ENCODE data around the gene TRIM26.
"Not testable (repeated sequence)": the region's sequence is repeated elsewhere in the genome, so short reads cannot be mapped to it uniquely, and the experiment has no call there.

TRIM26 gene

DNA sequence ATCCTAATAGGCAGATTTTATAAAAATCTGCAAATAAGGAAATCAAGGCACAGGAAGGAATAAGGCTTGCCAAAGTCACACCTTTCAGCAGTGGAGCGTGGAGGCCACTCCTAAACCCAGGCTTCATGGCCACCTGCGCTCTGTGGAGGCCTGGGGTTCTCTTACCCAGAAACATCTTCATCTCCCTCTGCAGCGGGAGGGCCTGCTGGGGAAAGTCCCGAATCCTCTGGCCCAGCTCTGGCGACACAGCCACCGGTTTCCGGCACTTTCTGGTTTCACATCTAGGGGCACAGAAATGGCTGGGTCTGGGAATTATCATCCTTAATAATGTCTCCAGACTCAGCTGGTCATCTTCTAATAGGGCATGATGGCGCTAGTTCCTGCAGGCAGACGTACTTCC lies 56.4 kb downstream of the TRIM26 start:
- intact Hi-C loops (cut with DNase I), result no loop called here
- no peak for DNase-seq

DNA sequence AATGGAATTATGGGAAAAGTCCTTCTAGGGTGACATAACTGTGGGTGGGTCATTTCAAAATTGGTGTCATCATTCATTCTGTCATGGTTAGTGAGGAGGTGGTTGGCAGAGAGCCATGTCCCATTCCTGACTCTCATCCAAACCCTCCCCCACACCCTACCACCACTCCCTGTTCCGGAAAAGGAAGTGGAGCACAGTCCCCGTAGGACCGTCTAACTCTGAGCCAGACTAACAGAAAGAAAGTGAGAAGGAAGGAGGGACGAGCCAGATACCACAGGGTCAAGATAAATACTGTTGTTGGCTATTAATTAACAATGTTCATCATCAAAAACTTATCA lies 57.0 kb downstream of the TRIM26 start:
- DNase-seq, result no peak
- intact Hi-C loops (cut with DNase I), result no loop called here

DNA sequence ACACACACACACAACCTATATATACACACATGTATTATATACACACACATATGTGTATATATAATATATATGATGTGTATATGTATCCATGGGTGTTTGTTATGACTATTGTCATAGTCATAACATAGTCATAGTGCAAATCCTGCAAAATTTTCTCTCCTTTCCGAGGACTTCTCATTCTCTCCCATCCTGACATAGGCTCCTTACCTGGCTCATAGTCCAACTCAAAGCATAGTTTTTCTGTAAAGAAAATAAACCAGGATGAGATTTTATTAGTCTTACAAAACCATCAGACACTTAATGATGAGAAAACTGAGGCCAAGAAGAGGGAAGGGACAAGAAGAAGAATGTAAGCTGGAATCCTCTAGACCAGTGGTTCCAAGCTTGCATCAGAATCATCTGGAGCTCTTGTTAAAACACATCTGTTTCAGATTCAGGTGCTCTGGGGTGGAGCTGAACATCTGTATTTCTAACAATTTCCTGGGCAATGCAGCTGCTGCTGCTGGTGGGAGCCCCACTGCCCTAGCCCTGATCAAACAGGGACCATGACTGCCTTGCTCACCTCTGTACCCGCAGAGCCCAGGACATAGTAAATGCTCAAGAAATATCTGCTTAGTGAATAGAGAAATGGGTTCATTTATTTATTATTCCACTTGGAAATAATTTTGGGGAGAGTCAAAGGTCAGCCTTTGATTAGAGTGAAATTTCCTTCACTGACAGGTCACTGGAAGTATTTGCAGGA lies 57.5 kb downstream of the TRIM26 start:
- no peak for DNase-seq
- intact Hi-C loops (cut with DNase I), result no loop called here

- intact Hi-C loops (cut with DNase I), result no loop called here
These were observed 58.3 kb downstream of the TRIM26 start for GRCh38 chr6:30154709-30155519.

GRCh38 chr6:30154061-30154460 lies 59.1 kb downstream of the TRIM26 start:
- intact Hi-C loops (cut with DNase I), result no loop called here
- DNase-seq, result no peak

More at GRCh38 chr6:30154709-30155519, 58.3 kb downstream of the TRIM26 start:
- no peak for DNase-seq

- intact Hi-C loops (cut with DNase I), result no loop called here
- DNase-seq, result no peak
These were observed 60.1 kb downstream of the TRIM26 start for GRCh38 chr6:30152910-30153610.

GRCh38 chr6:30152016-30152673 lies 61.1 kb downstream of the TRIM26 start:
- intact Hi-C loops (cut with DNase I), result no loop called here
- DNase-seq, result no peak

DNA sequence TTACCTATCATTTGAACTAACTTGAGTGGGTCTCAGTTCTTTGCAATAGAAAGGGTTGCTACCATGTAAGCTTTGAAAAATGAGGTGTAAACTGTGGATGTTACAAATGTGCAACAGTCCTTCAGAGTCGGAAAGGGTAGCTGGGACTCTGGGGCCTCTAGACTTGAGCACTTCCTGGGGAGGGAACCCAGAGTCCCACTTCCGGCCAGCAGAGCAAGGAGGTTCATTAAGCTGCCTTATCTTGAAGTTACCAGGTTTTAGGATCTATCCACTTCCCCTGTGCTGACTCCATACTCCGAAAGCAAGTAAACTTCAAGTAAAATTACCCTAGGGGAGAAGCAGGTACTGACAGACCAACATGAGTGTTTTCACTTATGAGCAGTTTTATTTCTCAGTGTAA lies 61.6 kb downstream of the TRIM26 start:
- DNase-seq, result no peak
- intact Hi-C loops (cut with DNase I), result no loop called here

GRCh38 chr6:30150671-30151395 lies 62.4 kb downstream of the TRIM26 start:
- DNase-seq, result no peak
- intact Hi-C loops (cut with DNase I), result no loop called here

DNA sequence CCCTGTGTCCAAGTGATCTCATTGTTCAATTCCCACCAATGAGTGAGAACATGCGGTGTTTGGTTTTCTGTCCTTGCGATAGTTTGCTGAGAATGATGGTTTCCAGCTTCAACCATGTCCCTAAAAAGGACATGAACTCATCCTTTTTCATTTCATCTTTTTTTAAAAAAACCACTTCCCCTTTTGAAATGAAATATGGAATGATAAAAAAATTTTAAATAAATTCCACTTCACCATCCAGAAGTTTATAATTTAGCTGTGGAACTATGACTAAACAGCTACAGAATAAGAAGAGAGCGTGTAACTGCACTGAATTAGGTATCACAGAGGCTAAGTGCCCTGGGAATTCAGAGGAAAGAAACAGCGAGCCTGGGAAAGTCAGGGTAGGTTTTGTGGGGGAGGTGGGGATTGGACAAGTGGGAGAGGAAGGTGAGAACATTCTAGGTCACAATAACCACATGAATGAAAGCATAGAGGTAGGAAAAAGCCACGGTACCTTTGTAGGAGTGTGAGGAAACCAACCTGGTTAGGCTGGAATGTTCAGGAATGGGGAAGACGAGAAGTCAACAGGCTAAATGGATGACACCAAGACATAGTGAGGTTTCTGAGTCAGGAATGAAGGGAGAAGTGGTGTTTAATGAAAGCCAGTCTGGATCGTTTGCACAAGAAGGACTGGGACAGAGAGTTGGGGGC lies 63.2 kb downstream of the TRIM26 start:
- intact Hi-C loops (cut with DNase I), result no loop called here
- no peak for DNase-seq

DNA sequence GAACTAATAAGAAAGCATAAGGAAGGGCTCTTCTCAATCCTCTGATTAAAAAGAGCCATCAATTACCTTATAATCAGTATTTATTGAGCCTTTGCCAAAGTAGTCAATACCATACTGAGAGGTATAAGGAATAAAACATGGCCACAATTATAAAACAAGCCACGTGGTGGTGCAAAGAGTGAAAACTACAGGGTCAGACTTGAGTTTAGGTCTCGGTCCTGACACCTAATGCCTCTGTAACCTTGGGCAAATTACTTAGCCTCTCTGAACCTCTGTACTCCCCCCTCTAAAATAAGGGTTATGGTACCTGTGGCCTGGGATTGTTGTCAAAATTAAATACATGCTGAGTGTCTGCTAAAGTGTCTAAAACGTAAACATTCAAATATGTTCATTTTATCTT lies 64.0 kb downstream of the TRIM26 start:
- intact Hi-C loops (cut with DNase I), result no loop called here
- DNase-seq, result no peak

- DNase-seq, result no peak
- intact Hi-C loops (cut with DNase I), result no loop called here
These were observed 66.1 kb downstream of the TRIM26 start for GRCh38 chr6:30147096-30147495.

GRCh38 chr6:30145818-30146217 lies 67.4 kb downstream of the TRIM26 start:
- no peak for DNase-seq
- intact Hi-C loops (cut with DNase I), result no loop called here

DNA sequence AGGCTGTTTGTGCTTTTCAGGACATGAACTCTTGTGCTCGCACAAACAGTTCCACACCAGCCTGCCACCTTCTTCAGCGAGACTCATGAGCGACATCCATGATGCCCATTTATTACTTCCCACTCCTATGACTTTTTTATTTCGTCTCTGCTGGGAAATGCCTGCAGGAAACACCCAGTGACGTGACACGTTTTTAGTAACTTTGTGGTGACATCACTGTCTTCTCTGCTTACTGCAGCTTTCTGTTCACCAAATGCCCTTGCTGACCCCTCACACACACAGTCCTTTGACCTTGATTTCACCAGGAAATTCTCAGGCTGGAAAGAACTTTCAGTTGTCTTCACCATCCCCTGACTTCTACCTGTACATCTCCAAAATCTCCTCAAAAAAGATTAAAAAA lies 68.4 kb downstream of the TRIM26 start:
- DNase-seq, result no peak

GRCh38 chr6:30143780-30144179 lies 69.4 kb downstream of the TRIM26 start:
- DNase-seq, result no peak
- intact Hi-C loops (cut with DNase I), result no loop called here

More for the DNA sequence above, 68.4 kb downstream of the TRIM26 start:
- intact Hi-C loops (cut with DNase I), result no loop called here

DNA sequence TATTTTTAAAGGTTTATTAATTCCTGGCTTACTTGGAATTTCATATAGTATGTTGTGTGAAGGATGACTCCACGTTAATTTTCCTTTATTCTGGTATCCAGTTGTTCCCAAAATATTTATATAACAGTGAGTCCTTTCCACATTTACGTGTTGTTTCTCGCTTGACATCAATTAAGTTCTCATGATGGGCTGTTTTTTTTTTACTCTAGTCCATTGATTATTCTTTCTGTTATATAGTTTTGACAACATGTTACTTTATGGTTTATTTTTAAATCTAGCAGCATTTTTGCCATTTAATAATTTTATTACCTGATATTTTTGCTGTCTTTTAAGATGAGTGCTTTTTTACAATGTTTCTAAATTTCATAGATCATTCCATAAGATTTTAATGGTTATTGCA lies 70.5 kb downstream of the TRIM26 start:
- intact Hi-C loops (cut with DNase I), result no loop called here
- no peak for DNase-seq

- intact Hi-C loops (cut with DNase I), result not testable (repeated sequence)
These were observed 73.0 kb downstream of the TRIM26 start for GRCh38 chr6:30140240-30140639.

DNA sequence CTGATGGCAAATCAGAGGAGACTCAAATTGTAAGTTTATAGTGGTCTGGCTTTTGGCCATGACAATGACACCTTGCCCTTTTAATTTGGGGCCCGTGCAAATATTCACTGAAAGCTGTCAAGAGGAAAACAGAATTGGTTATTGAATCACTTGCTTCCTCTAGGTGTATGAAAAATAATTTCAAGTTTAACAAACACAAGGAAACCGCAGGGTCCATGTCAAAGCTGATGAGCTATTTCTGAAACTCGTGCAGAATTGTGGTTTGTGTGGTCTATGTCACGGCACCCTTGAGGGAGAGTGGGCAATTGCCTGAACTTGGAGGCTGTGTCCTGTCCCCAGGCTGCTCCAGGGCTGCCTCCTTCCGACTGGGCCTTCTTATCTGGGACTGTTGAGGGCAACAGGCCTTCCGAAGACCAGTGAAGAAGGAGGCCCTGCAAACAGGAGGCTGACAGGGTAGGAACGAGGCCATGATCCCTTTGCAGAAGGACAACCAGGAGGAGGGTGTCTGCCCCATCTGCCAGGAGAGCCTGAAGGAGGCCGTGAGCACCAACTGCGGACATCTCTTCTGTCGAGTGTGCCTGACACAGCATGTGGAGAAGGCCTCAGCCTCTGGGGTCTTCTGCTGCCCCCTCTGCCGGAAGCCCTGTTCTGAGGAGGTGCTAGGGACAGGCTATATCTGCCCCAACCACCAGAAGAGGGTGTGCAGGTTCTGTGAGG lies 76.5 kb downstream of the TRIM26 start:
- intact Hi-C loops (cut with DNase I), result no loop called here

More at GRCh38 chr6:30140240-30140639, 73.0 kb downstream of the TRIM26 start:
- DNase-seq, result not testable (repeated sequence)

GRCh38 chr6:30135757-30136156 lies 77.4 kb downstream of the TRIM26 start, which contains the start of gene TRIM40:
TSS of gene TRIM40 (plus strand) at chr6:30136140. CDS start at chr6:30137037, 897 bp downstream.
- intact Hi-C loops (cut with DNase I), result loop anchor here (2.0 kb wide), 1 partner anchor 65 kb away; no protein-coding TSS in a partner anchor
- DNase-seq, result no peak

More for the DNA sequence above, 76.5 kb downstream of the TRIM26 start:
- no peak for DNase-seq

Data from posterior cingulate gyrus (tissue), 11 donors.